NCI-H2171 treated with DMSO at 0.1 percent for 48 hours (cell line): ENCODE measurements around the gene ASTL.

ENCODE experiments used
- DNase-seq: peaks from one replicate; lab custom pipeline; 2025; lab: John Stamatoyannopoulos, UW

Gene ASTL

GRCh38 chr2:96112501-96113366 lies 25.6 kb downstream of the ASTL start:
- no peak for DNase-seq

- DNase-seq: no peak
Measured at GRCh38 chr2:96111823-96112500, 26.3 kb downstream of the ASTL start.

- no peak for DNase-seq
Measured at GRCh38 chr2:96111257-96111640, 27.1 kb downstream of the ASTL start.

GRCh38 chr2:96110621-96111256 lies 27.6 kb downstream of the ASTL start:
- no peak for DNase-seq

GRCh38 chr2:96109931-96110511 lies 28.3 kb downstream of the ASTL start:
- no peak for DNase-seq

GRCh38 chr2:96109361-96109680 lies 29.0 kb downstream of the ASTL start:
- DNase-seq: no peak

- DNase-seq: no peak
Measured at GRCh38 chr2:96108541-96109360, 29.6 kb downstream of the ASTL start.

- no peak for DNase-seq
Measured at GRCh38 chr2:96108151-96108540, 30.2 kb downstream of the ASTL start.

- DNase-seq: no peak
Measured at GRCh38 chr2:96107708-96108065, 30.6 kb downstream of the ASTL start.

- DNase-seq: no peak
Measured at GRCh38 chr2:96106991-96107707, 31.2 kb downstream of the ASTL start.

GRCh38 chr2:96105994-96106715 lies 32.1 kb downstream of the ASTL start:
- DNase-seq: no peak

GRCh38 chr2:96105152-96105915 lies 33.0 kb downstream of the ASTL start:
- no peak for DNase-seq

GRCh38 chr2:96104487-96104861 lies 33.8 kb downstream of the ASTL start:
- DNase-seq: no peak

GRCh38 chr2:96103761-96104486 lies 34.4 kb downstream of the ASTL start:
- DNase-seq: no peak

- DNase-seq: no peak
Measured at GRCh38 chr2:96103187-96103601, 35.1 kb downstream of the ASTL start.

GRCh38 chr2:96102596-96103186 lies 35.6 kb downstream of the ASTL start:
- DNase-seq: no peak

GRCh38 chr2:96100893-96101304 lies 37.4 kb downstream of the ASTL start:
- no peak for DNase-seq

- no peak for DNase-seq
Measured at GRCh38 chr2:96099861-96100798, 38.2 kb downstream of the ASTL start.
